Measurements from ENCODE around the gene LRFN5.

- TF ChIP-seq, protein P1, sequence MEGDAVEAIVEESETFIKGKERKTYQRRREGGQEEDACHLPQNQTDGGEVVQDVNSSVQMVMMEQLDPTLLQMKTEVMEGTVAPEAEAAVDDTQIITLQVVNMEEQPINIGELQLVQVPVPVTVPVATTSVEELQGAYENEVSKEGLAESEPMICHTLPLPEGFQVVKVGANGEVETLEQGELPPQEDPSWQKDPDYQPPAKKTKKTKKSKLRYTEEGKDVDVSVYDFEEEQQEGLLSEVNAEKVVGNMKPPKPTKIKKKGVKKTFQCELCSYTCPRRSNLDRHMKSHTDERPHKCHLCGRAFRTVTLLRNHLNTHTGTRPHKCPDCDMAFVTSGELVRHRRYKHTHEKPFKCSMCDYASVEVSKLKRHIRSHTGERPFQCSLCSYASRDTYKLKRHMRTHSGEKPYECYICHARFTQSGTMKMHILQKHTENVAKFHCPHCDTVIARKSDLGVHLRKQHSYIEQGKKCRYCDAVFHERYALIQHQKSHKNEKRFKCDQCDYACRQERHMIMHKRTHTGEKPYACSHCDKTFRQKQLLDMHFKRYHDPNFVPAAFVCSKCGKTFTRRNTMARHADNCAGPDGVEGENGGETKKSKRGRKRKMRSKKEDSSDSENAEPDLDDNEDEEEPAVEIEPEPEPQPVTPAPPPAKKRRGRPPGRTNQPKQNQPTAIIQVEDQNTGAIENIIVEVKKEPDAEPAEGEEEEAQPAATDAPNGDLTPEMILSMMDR (IDR thresholded peaks at IDR 0.05) = no peak
- TF ChIP-seq POLR2A (IDR thresholded peaks at IDR 0.05) = no peak
These were observed 154.5 kb downstream of the LRFN5 start for GRCh38 chr14:41761204-41761603.
